ENCODE measurements around the gene CDC45. TPM values are rescaled to one million over a fixed set of nuclear protein-coding genes. Genes with fewer than 3 reads are reported as not detected.

Gene CDC45
- total and polyA plus RNA-seq, 2 of the 13 experiments (the other 11 are each of a cell fraction or from before 2014, with no cell fraction given): 14.4 to 36.3 TPM

- TF ChIP-seq ZFP82 (CRISPR knock-in tag; IDR thresholded peaks at IDR 0.05; ENCODE audit: borderline replicate concordance): no peak
- TF ChIP-seq CHD4 (IDR thresholded peaks at IDR 0.05; ENCODE audit: borderline replicate concordance, low read length): no peak
- TF ChIP-seq TEAD3 (CRISPR knock-in tag; optimal IDR thresholded peaks at IDR 0.05; ENCODE audit: borderline replicate concordance): no peak
- TF ChIP-seq SRSF4 (IDR thresholded peaks at IDR 0.05; ENCODE audit: low read depth, low read length, poor library complexity, severe bottlenecking): no peak
- no peak for TF ChIP-seq ZNF839 (CRISPR knock-in tag; IDR thresholded peaks at IDR 0.05; ENCODE audit: borderline replicate concordance)
- TF ChIP-seq NR2C2 (CRISPR knock-in tag; IDR thresholded peaks at IDR 0.05; ENCODE audit: borderline replicate concordance): no peak
- TF ChIP-seq PLSCR1 (CRISPR knock-in tag; IDR thresholded peaks at IDR 0.05; ENCODE audit: borderline replicate concordance): no peak
These were observed 41.0 kb downstream of the CDC45 start (continued) for GRCh38 chr22:19520566-19521305.

- intact Hi-C loops (cut with micrococcal nuclease; ENCODE audit: unreplicated experiment): no loop called here
These were observed 42.6 kb downstream of the CDC45 start for GRCh38 chr22:19522190-19522880.

More at GRCh38 chr22:19522190-19522880, 42.6 kb downstream of the CDC45 start:
- Histone ChIP-seq H3K9ac (ENCODE audit: insufficient read depth, low read depth, low read length) (no peak overlapping the region), H3K36me3 (replicated peaks in 1 of 2; ENCODE audit: control insufficient read depth in 1 of 2, insufficient read depth in 2 of 2, low read length in 2 of 2) (peaks cover 0 to 5% of the 10 kb centered on the region in 2 experiments; a peak in 1 of 5 replicates), H3K4me2 (ENCODE audit: low read depth, low read length) (no peak overlapping the region), H3K27ac (ENCODE audit: extremely low read length, insufficient read depth, low read length) (no peak overlapping the region), H4K20me1 (ENCODE audit: insufficient read depth, low read length) (no peaks in the 10 kb centered on the region), H3K4me1 (ENCODE audit: insufficient read depth, low read length) (no peaks in the 10 kb centered on the region), H3K9me3 (ENCODE audit: low read length) (no peaks in the 10 kb centered on the region), H2AFZ (ENCODE audit: low read length) (no peak overlapping the region), H3K27me3 (ENCODE audit: control insufficient read depth in 1 of 2, insufficient read depth in 2 of 2, low read length in 2 of 2) (0 out of 5 replicates have a peak, but pooled peaks cover 0 to 5% of the 10 kb centered on the region in 2 experiments), H3K79me2 (ENCODE audit: insufficient read depth, low read length) (no peaks in the 10 kb centered on the region), H3K4me3 (replicated peaks in 1 of 3; ENCODE audit: insufficient read depth in 1 of 3, low read depth in 2 of 3, low read length in 3 of 3) (no peak overlapping the region)
- POLR2A ChIA-PET: no interaction called here
- FAIRE-seq (no peak), ATAC-seq (no peak), DNase-seq (ENCODE audit: low spot score) (no peak)
- CTCF ChIA-PET (ENCODE audit: low intra/inter-chr PET ratio, low total read pairs): no interaction called here
- no TSS peak for BruUV-seq (replicated peaks)
- TF ChIP-seq ZNF275 (CRISPR knock-in tag; IDR thresholded peaks at IDR 0.05; ENCODE audit: borderline replicate concordance): no peak
- no peak for TF ChIP-seq ZNF598 (CRISPR knock-in tag; IDR thresholded peaks at IDR 0.05; ENCODE audit: borderline replicate concordance)
- no peak for TF ChIP-seq ZNF225 (CRISPR knock-in tag; IDR thresholded peaks at IDR 0.05)
- no peak for TF ChIP-seq ZBTB8A (CRISPR knock-in tag; IDR thresholded peaks at IDR 0.05; ENCODE audit: borderline replicate concordance, low read depth)
- TF ChIP-seq ZNF451 (CRISPR knock-in tag; IDR thresholded peaks at IDR 0.05): no peak
- no peak for TF ChIP-seq NCOA1 (CRISPR knock-in tag; IDR thresholded peaks at IDR 0.05)
- no peak for TF ChIP-seq ZNF331 (CRISPR knock-in tag; IDR thresholded peaks at IDR 0.05)
- TF ChIP-seq SAP130 (CRISPR knock-in tag; IDR thresholded peaks at IDR 0.05; ENCODE audit: low read depth): no peak
- no peak for TF ChIP-seq XRCC5 (optimal IDR thresholded peaks at IDR 0.05; ENCODE audit: low read length)
- TF ChIP-seq CREBL2 (CRISPR knock-in tag; IDR thresholded peaks at IDR 0.05; ENCODE audit: borderline replicate concordance): no peak
- TF ChIP-seq ATRX (CRISPR knock-in tag; IDR thresholded peaks at IDR 0.05; ENCODE audit: borderline replicate concordance): no peak
- in situ Hi-C loops (cut with HindIII; ENCODE audit: extremely low pct_ligation_motif_present, low pct_unique_long_range_greater_than_20kb): no loop called here
- WGBS (ENCODE audit: low lambda C conversion rate): 93% methylated on average over 6 of the region's 16 CpGs

Data from HepG2 (cell line).